ENCODE data around the gene GRPR.

GRCh38 chrX:16081357-16081756 is 42.0 kb upstream of the GRPR start:
- TF ChIP-seq ZBTB33 (CRISPR knock-in tag; IDR thresholded peaks at IDR 0.05) (no peak), ZBTB43 (CRISPR knock-in tag; conservative IDR thresholded peaks at IDR 0.05) (no peak), ZNF354B (CRISPR knock-in tag; IDR thresholded peaks at IDR 0.05) (no peak), SMC3 (IDR thresholded peaks at IDR 0.05; ENCODE audit: low read length) (no peak), POLR2A (IDR thresholded peaks at IDR 0.05; ENCODE audit: insufficient read depth in 1 of 2, low read depth in 2 of 2, low read length in 2 of 2) (no peak), IRX3 (CRISPR knock-in tag; IDR thresholded peaks at IDR 0.05; ENCODE audit: borderline replicate concordance, low read depth) (no peak)

Data from HepG2 (cell line).